Smooth muscle cell (in vitro differentiated cells): ENCODE measurements around the gene CDC14A. TPM values are rescaled to one million over a fixed set of nuclear protein-coding genes. Genes with fewer than 3 reads are reported as not detected.

Experiments used
- DNase-seq: peaks from one replicate; lab custom pipeline; 2025; ENCODE audit not compliant: unreplicated experiment; lab: John Stamatoyannopoulos, UW
- H2AFZ ChIP-seq: fragments of 200-600 bp; sonication (generic); 2 replicates; pipeline ENCODE4 v1.6.0; 2016; ENCODE audit warnings: antibody characterized with exemption, low read depth, mild to moderate bottlenecking
- H3F3A ChIP-seq: fragments of 200-600 bp; sonication (generic); 2 replicates; pipeline ENCODE4 v1.6.0; 2017; ENCODE audit warnings: antibody characterized with exemption, low read depth
- H3K27ac ChIP-seq: fragments of 200-600 bp; sonication (generic); 2 replicates; pipeline ENCODE4 v1.5.1; 2016; ENCODE audit warnings: low read depth, mild to moderate bottlenecking
- H3K27me3 ChIP-seq: fragments of 200-600 bp; sonication (generic); 2 replicates; pipeline ENCODE4 v1.6.1; 2016; ENCODE audit warnings: low read depth, mild to moderate bottlenecking
- H3K36me3 ChIP-seq: fragments of 200-600 bp; sonication (generic); 2 replicates; pipeline ENCODE4 v1.5.1; 2016; ENCODE audit warnings: low read depth
- H3K4me1 ChIP-seq: fragments of 200-600 bp; sonication (generic); 2 replicates; pipeline ENCODE4 v1.5.1; 2016; ENCODE audit warnings: low read depth
- H3K4me2 ChIP-seq: fragments of 200-600 bp; sonication (generic); 2 replicates; pipeline ENCODE4 v1.6.0; 2016; ENCODE audit warnings: mild to moderate bottlenecking
- H3K4me3 ChIP-seq: fragments of 200-600 bp; sonication (generic); 2 replicates; pipeline ENCODE4 v1.5.1; 2016; ENCODE audit warnings: mild to moderate bottlenecking
- H3K79me2 ChIP-seq: fragments of 200-600 bp; sonication (generic); 2 replicates; pipeline ENCODE4 v1.6.0; 2016; ENCODE audit warnings: low read depth, mild to moderate bottlenecking
- H3K9ac ChIP-seq: fragments of 200-600 bp; sonication (generic); 2 replicates; pipeline ENCODE4 v1.6.0; 2016; ENCODE audit warnings: low read depth
- H3K9me3 ChIP-seq: fragments of 200-600 bp; sonication (generic); replicated peaks from 2 replicates; pipeline ENCODE4 v1.5.1; 2016; ENCODE audit warnings: low read depth
- H4K20me1 ChIP-seq: fragments of 200-600 bp; sonication (generic); 2 replicates; pipeline ENCODE4 v1.6.0; 2016; ENCODE audit warnings: low read depth
- WGBS: methylation state at CpG from one replicate; pipeline ENCODE4 v1.1.7; 2016; ENCODE audit warnings: low lambda C conversion rate; 5-methylcytosine and 5-hydroxymethylcytosine counted together
- polyA plus RNA-seq: library from polyadenylated mRNA; unstranded; fragments of >200 nt; fragmentation: Nextera tagmentation; extraction: Ambion mirVana; gene quantifications from 2 replicates; pipeline ENCODE4 v1.2.1, GENCODE V29; 2016
- total RNA-seq: library from RNA; depleted of rRNA; stranded (reverse); fragments of >200 nt; gene quantifications from 2 replicates; pipeline ENCODE4 v1.2.3, GENCODE V29; 2014
- TF ChIP-seq, protein P1 (sequence below): fragments of 200-600 bp; sonication (generic); IDR thresholded peaks from 2 replicates; pipeline ENCODE4 v1.5.1; 2017; ENCODE audit warnings: borderline replicate concordance, mild to moderate bottlenecking, antibody characterized with exemption; ENCODE audit not compliant: insufficient read depth, poor library complexity, severe bottlenecking

Gene CDC14A
- total and polyA plus RNA-seq, 2 experiments from 2014 or later = 2.8 to 15.9 TPM

DNA sequence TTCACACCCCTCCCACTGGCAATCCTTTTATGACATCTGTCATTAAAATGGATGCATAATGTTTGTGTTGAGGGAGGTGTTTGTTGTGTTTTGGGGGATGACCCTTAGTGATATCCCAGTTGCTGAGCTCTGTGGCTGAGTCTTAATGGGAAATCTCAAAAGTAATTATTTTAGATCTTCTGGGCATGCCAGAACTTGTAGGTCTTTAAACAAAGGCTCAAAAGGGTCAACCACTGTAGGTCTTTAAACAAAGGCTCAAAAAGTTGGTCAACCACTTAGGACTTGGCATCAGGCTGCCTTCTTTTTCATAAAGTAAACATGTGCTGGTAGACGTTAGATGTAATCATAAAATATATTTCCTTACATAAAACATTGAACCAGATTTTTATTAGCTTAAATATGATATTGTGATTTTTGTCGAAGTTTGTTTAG is 78.0 kb downstream of the CDC14A start:
- Histone ChIP-seq H3K9me3 (no peaks in the 10 kb centered on the region), H3K27ac (no peak overlapping the region), H3K4me1 (no peaks in the 10 kb centered on the region), H3K4me2 (no peak overlapping the region), H3K4me3 (no peak overlapping the region), H3F3A (no peaks in the 10 kb centered on the region), H3K9ac (no peak overlapping the region), H3K79me2 (peaks cover 5% of the 10 kb centered on the region), H3K27me3 (no peaks in the 10 kb centered on the region), H2AFZ (no peak overlapping the region), H4K20me1 (no peaks in the 10 kb centered on the region), H3K36me3 (no peaks in the 10 kb centered on the region)
- 84% methylated on average over 2 of the region's 2 CpGs for WGBS
- TF ChIP-seq, protein P1, sequence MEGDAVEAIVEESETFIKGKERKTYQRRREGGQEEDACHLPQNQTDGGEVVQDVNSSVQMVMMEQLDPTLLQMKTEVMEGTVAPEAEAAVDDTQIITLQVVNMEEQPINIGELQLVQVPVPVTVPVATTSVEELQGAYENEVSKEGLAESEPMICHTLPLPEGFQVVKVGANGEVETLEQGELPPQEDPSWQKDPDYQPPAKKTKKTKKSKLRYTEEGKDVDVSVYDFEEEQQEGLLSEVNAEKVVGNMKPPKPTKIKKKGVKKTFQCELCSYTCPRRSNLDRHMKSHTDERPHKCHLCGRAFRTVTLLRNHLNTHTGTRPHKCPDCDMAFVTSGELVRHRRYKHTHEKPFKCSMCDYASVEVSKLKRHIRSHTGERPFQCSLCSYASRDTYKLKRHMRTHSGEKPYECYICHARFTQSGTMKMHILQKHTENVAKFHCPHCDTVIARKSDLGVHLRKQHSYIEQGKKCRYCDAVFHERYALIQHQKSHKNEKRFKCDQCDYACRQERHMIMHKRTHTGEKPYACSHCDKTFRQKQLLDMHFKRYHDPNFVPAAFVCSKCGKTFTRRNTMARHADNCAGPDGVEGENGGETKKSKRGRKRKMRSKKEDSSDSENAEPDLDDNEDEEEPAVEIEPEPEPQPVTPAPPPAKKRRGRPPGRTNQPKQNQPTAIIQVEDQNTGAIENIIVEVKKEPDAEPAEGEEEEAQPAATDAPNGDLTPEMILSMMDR = no peak
- no peak for DNase-seq

- Histone ChIP-seq H2AFZ (no peak overlapping the region), H3F3A (no peaks in the 10 kb centered on the region), H3K9me3 (no peaks in the 10 kb centered on the region), H3K4me2 (no peak overlapping the region), H4K20me1 (no peaks in the 10 kb centered on the region), H3K4me3 (no peak overlapping the region), H3K4me1 (no peaks in the 10 kb centered on the region), H3K27ac (no peak overlapping the region), H3K79me2 (peaks cover 5% of the 10 kb centered on the region), H3K27me3 (no peaks in the 10 kb centered on the region), H3K36me3 (no peaks in the 10 kb centered on the region), H3K9ac (no peak overlapping the region)
- WGBS = 92% methylated on average over 2 of the region's 2 CpGs
- no peak for DNase-seq
- TF ChIP-seq, protein P1 = no peak
These were observed 79.6 kb downstream of the CDC14A start for GRCh38 chr1:100431954-100432353.

DNA sequence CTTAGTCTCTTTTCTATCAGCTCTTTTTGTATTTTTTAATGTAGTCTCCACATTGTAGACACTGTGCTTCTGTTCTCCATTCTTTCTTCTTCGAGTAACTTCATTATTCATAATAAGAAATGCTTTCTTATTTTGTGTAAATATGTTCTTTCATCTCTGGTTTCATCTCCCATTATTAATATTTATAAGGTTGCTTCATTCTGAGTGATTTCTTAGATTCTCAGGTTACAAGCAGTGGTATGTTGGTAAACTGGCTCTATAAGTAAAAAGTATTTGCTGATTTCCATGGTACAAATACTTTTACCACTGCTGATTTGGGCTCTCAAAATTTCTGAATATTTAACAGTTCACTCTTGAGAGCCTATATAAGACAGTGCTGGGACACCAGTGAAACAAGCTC is 81.3 kb downstream of the CDC14A start:
- H2AFZ ChIP-seq = no peak overlapping the region
- no peaks in the 10 kb centered on the region for H3F3A ChIP-seq
- H3K4me2 ChIP-seq = no peak overlapping the region
- H3K4me1 ChIP-seq = no peaks in the 10 kb centered on the region
- no peaks in the 10 kb centered on the region for H4K20me1 ChIP-seq
- H3K36me3 ChIP-seq = no peaks in the 10 kb centered on the region
- TF ChIP-seq, protein P1 = no peak
- no peaks in the 10 kb centered on the region for H3K27me3 ChIP-seq
- H3K9ac ChIP-seq = no peak overlapping the region
- WGBS = 86% methylated on average over 1 of the region's 1 CpG
- DNase-seq = no peak
- no peak overlapping the region for H3K4me3 ChIP-seq
- no peaks in the 10 kb centered on the region for H3K9me3 ChIP-seq
- no peak overlapping the region for H3K27ac ChIP-seq
- H3K79me2 ChIP-seq = peaks cover 5% of the 10 kb centered on the region

DNA sequence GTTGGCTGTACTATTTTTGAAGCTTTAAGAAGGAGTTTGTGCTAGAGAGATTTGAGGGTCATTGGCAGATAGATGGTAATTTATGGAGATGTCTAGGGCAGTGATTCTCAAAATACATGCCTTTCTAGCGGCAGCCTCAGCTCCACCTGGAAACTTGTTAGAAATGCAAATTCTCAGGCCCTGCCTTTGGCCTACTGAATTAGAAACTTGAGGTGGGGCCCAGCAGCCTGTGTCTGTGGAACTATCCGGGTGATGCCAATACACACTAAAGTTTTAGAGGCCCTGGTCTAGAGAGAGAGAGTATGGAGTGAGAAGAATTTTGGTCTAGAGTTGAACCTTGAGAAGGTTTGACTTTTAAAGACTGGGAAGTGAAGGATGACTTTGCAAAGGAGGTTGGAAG is 82.5 kb downstream of the CDC14A start:
- 52% methylated on average over 2 of the region's 2 CpGs for WGBS
- H3K36me3 ChIP-seq = no peaks in the 10 kb centered on the region

More for the DNA sequence above, 82.5 kb downstream of the CDC14A start:
- TF ChIP-seq, protein P1 = no peak
- Histone ChIP-seq H3K79me2 (peaks cover 5% of the 10 kb centered on the region), H3K4me3 (no peak overlapping the region), H3K4me2 (no peak overlapping the region), H3K9me3 (no peaks in the 10 kb centered on the region), H3K4me1 (no peaks in the 10 kb centered on the region), H3F3A (no peaks in the 10 kb centered on the region), H4K20me1 (no peaks in the 10 kb centered on the region), H2AFZ (no peak overlapping the region), H3K27me3 (no peaks in the 10 kb centered on the region), H3K27ac (no peak overlapping the region), H3K9ac (no peak overlapping the region)
- no peak for DNase-seq
